SK-N-DZ (cell line): ENCODE results near the gene OTOGL. TPM values are rescaled to one million over a fixed set of nuclear protein-coding genes. Genes with fewer than 3 reads are reported as not detected.
"Not testable (repeated sequence)": the region's sequence is repeated elsewhere in the genome, so short reads cannot be mapped to it uniquely, and the experiment has no call there.

ENCODE experiments used
- DNase-seq: peaks from one replicate; pipeline ENCODE4 v3.0.0-alpha.2; 2015; ENCODE audit warnings: low spot score
- polyA plus RNA-seq, 2 experiments: library from polyadenylated mRNA; depleted of rRNA; stranded (reverse); fragments of >200 nt; gene quantifications; 2 replicates each; pipeline ENCODE4 v1.2.3, GENCODE V29; 2014

The OTOGL gene
- polyA plus RNA-seq (2014; cell fraction: cytosol; rRNA removed): 0.33 and 0.52 TPM in 2 replicates
- polyA plus RNA-seq (2014; cell fraction: nucleus; rRNA removed): 0.15 and 0.40 TPM in 2 replicates

GRCh38 chr12:80099259-80099658, at the start of gene OTOGL:
Gene OTOGL (plus strand): TSS chr12:80099537. CDS start chr12:80209432, 109,895 bp downstream.
- no peak for DNase-seq

GRCh38 chr12:80050236-80050635, 49.1 kb upstream of the OTOGL start:
- DNase-seq: no peak

- no peak for DNase-seq
Observed at GRCh38 chr12:80053051-80053790, 46.1 kb upstream of the OTOGL start.

- DNase-seq: no peak
Observed at GRCh38 chr12:80056232-80056631, 43.1 kb upstream of the OTOGL start.

- no peak for DNase-seq
Observed at GRCh38 chr12:80056845-80057244, 42.5 kb upstream of the OTOGL start.

- DNase-seq: no peak
Observed at GRCh38 chr12:80058586-80058985, 40.8 kb upstream of the OTOGL start.

GRCh38 chr12:80059102-80059501, 40.2 kb upstream of the OTOGL start:
- no peak for DNase-seq

- no peak for DNase-seq
Observed at GRCh38 chr12:80059875-80060274, 39.5 kb upstream of the OTOGL start.

GRCh38 chr12:80064269-80064668, 35.1 kb upstream of the OTOGL start:
- no peak for DNase-seq

- no peak for DNase-seq
Observed at GRCh38 chr12:80064951-80065350, 34.4 kb upstream of the OTOGL start.

GRCh38 chr12:80068173-80068572, 31.2 kb upstream of the OTOGL start:
- DNase-seq: no peak

GRCh38 chr12:80083892-80084614, 15.3 kb upstream of the OTOGL start:
- not testable (repeated sequence) for DNase-seq

- no peak for DNase-seq
Observed at GRCh38 chr12:80086025-80086424, 13.3 kb upstream of the OTOGL start.

- DNase-seq: no peak
Observed at GRCh38 chr12:80087486-80088213, 11.7 kb upstream of the OTOGL start.

GRCh38 chr12:80100591-80100990, 1.3 kb downstream of the OTOGL start:
- no peak for DNase-seq

GRCh38 chr12:80101126-80101525, 1.8 kb downstream of the OTOGL start:
- DNase-seq: no peak

GRCh38 chr12:80107221-80107620, 7.9 kb downstream of the OTOGL start:
- DNase-seq: no peak

GRCh38 chr12:80116735-80117134, 17.4 kb downstream of the OTOGL start:
- DNase-seq: no peak

- DNase-seq: no peak
Observed at GRCh38 chr12:80118565-80119324, 19.4 kb downstream of the OTOGL start.

- no peak for DNase-seq
Observed at GRCh38 chr12:80120994-80121393, 21.7 kb downstream of the OTOGL start.

- DNase-seq: no peak
Observed at GRCh38 chr12:80121661-80122060, 22.3 kb downstream of the OTOGL start.
